Measurements from ENCODE around the gene LIPF.
"Not testable (repeated sequence)": the region's sequence is repeated elsewhere in the genome, so short reads cannot be mapped to it uniquely, and the experiment has no call there.

Gene LIPF, protein sequence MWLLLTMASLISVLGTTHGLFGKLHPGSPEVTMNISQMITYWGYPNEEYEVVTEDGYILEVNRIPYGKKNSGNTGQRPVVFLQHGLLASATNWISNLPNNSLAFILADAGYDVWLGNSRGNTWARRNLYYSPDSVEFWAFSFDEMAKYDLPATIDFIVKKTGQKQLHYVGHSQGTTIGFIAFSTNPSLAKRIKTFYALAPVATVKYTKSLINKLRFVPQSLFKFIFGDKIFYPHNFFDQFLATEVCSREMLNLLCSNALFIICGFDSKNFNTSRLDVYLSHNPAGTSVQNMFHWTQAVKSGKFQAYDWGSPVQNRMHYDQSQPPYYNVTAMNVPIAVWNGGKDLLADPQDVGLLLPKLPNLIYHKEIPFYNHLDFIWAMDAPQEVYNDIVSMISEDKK

DNA sequence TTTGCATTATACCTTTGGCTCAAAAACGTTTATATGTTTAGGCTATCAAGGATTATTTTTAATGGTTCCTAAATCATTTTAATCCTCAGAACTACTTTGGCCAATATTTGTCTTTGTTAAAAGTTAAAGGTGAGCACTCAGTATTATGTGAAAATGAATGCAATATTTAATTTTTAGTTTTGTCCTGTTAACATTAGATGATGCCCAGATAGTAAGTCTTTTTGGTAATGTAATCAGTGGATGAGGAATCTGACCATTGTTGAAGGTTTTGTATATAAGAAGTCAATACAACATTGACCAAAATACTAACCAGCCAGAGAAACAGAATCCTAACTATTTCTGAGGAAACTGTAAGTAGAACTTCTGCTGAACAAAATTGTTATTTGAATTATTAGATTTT is at the start of gene LIPF:
LIPF (plus strand) TSS at position 301 of the 400 bp plus-strand sequence. CDS start 2,856 bp downstream, outside the sequence.
- no peak for DNase-seq (ENCODE audit: low read depth in 2 of 2)

DNA sequence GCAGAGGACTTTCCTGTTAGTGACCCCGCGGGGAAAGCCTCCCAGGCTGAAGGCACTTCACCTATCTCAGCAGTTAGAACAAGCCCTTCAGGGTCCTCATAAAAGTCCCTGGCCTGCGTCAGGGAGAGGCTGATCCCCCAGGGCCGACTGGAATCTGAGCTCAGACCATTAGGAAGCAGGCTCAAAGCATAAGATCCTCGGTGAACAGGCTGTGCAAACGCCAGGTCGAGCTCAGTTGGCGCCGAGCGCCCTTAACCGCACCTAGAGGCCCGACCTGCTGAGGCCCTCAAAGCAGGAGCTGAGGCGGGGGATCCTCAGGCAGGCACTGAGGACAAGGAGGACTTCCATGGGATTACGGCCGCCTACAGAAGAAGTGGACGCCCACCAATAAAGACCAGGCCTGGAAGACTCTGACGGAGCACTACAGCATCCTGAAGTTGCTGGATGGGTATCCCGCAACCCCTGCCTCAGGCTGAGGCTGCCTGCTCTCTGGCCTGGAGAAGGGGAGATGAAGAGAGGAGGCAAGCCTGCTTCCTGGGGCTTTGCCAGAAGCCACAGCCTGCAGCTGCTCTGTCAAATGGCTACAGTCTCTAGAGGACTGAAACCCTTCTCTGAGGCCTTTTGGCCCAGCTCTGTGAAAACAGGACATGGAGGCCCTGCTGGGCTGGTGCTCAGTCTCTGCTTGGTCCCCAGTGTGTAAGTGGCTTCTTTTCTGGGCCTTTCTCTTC is 47.8 kb upstream of the LIPF start:
- DNase-seq (ENCODE audit: low read depth in 2 of 2), result no peak

DNA sequence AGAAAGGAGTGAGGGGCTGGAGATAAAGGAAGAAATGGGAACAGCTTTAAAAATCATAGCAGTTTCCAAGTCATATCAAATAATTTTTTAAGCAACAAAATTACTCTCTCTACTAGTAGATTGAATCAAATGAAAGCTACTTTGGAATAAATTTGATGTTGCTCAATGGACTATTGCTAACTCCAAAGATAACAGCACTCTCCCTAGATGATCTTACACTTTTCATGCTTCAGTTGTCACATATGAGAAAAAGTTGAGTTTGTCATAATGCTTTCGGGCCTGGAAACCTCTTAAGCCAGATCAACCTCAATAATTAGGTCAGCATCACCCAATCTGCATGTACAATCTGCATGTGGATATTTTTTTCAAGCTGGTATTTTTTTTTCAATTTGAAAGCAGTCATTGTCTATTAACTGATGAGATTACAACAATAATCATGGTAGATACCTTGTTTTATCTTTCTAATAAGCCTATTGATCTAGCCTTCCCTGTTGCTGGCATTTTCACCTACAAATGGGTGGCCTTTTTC is 46.4 kb upstream of the LIPF start:
- no peak for DNase-seq (ENCODE audit: low read depth in 2 of 2)

DNA sequence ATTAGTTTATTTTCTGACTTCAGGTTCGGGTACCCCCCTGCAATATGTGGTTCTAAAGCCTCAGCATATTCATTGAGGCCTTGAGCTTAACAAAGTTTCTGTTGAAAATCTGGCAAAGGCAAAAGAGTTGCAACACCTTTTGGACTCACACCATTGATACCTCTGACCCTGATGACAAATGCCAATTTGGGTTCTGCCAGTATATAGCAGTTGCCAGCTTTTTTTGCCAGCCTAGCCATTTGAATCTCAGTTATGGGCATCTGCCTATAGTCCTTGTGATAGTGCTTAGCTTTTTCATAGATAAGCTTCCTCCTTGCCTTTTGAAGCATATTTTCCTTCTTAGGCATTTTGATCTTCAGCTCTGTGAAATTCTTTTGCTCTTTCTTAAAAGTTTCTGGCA is 45.7 kb upstream of the LIPF start:
- DNase-seq (ENCODE audit: low read depth in 2 of 2), result no peak

DNA sequence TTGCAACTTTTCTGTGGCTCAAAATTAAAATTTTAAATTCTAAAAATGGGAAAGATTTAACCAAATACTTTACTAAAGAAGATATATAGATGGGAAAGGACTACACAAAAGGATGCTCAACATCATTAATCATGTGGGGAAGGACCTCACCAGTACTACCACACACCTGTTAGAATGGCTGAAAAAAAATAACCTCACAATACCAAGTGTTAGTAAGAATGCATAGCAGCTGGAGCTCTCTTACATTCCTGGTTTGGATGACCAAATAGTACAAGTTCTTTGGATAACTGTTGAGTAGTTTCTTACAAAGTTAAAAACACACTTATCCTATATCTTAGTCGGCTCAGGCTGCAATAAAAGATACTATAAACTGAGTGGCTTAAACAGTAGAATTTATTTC is 43.8 kb upstream of the LIPF start:
- DNase-seq (ENCODE audit: low read depth in 2 of 2), result no peak

DNA sequence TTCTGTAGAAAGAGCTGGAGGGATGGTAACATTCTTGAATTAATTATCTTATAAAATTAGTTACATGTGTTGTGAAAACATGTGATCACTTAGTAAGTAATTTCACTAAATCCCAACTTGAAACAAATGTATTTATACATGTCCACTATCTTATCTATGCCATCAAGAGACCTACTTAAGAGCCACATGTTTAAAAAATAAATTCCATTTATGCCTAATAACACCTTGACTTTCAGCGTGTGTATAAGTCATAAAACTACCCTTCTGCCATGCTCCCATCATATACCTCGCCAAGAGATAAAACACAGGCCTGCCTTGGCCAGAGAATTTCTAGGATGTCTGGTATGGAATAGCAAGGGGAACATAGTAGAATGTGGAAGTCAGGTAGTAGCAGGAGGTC is 40.4 kb upstream of the LIPF start:
- DNase-seq (ENCODE audit: low read depth in 2 of 2), result no peak

DNA sequence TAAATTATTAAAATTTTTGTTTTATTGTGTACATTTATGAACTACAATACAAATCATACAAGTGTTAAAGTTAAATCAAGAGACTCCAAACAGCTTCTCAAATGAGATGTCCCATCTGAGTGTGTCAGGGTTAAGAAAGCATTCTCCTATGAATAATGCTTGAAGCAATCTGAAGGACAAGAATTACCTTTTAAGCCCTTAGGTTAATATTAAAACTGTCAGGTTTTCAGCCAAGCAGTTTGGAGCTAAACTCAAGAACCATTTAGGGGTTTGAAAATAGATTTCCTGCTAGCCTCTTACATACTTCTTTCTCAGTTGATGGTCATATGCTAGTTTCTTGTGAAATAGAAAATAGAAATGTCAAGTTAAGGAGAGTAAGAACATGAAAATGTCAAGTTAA is 39.4 kb upstream of the LIPF start:
- no peak for DNase-seq (ENCODE audit: low read depth in 2 of 2)

DNA sequence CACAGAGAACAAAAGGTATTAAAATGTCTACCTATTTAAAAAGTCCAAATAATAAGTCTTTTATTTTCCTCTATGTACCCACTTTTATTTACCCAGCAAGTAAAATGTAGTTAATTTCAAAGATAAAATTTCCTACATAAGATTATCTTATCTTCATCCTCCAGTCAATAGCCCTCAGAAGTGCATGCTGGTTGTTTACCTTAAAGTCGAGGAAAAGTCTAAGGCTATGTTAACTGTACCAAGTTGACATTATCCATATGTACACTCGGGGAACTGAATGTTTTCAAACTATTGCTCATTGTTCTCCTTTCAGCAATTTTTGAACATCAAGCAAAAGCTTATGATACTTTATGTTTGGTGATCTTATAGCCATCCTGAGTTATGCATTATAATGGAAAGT is 24.1 kb upstream of the LIPF start:
- no peak for DNase-seq (ENCODE audit: low read depth in 2 of 2)

DNA sequence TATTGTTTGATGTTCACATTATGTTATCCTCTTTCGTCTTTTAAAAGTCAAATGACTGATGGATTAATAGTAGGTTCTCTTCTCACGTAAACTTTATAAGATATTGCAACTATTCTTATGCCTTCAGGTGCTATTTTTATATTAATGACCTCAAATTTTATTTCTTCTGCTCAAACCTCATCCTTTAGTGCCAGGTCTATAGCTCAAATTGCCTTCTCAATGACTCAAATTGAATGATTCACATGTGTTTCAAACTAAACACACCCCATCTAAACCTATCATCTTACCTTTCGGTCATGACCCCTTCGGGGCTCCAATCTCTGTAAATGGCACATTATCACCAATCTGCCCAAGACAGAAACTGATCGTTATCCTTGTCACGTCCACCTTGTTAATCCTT is 22.0 kb upstream of the LIPF start:
- no peak for DNase-seq (ENCODE audit: low read depth in 2 of 2)

DNA sequence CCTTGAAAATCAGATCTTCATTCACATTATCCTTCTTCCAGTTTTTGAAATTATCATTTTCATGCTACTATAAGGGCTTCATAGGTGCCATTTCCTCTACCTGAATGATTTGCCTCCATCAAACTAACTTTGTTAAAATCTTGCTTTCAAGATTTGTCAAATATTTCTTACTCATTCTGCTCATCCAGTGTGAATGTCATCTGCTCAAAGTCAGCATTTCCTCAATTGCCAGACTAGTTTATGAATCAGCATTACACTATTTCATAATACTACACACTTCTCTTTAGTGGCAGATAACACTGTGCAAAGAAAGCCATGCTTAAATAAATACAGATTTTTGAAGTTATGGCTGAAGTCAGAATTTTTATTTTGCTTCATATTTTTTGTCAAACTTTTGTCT is 21.3 kb upstream of the LIPF start:
- no peak for DNase-seq (ENCODE audit: low read depth in 2 of 2)

DNA sequence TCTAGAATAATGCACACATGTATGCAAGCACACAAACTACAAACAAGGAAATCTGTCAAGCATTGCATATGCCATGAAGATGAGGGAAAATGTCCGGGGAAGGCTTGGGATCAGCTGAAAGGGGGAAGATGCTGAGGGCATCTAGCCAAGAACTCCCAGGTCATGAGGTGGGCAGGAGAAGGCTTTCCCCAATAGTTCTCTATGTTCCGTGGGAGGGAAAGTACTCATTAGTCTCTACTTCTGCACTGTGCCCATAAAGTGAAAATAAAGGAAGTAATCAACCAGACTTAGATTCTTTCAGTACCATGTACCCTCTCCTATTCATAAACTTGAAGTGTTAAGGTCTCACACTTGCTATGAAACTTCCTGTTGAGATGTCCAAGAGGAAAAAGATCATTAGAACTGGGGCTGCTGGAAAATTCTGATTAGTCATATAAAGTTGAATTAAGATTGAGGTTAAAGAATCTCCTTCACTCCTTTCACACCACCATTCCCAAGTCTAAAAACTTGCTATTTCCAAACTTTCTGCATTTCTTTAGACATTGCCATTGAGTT is 17.1 kb upstream of the LIPF start:
- no peak for DNase-seq (ENCODE audit: low read depth in 2 of 2)

DNA sequence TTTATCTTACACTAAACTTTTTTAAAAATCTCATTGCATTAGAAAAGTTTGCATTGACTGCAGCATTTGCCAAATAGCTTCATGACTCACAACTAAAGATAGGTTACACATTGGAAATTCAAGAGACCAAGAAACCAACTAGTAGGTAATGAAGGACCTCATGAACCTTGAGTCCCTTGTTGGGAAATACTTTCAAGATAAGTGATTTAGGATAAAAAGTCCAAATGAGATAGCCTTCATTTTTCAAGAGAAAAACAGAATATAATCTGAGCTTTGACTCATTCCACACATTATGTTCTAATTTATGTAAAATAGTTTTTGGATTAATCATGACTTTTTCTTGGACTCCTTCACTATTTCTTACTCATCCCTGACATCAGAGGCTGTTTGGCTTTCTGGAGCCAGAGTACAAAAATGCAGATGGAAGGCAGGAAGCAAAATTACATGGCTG is 13.1 kb upstream of the LIPF start:
- no peak for DNase-seq (ENCODE audit: low read depth in 2 of 2)

DNA sequence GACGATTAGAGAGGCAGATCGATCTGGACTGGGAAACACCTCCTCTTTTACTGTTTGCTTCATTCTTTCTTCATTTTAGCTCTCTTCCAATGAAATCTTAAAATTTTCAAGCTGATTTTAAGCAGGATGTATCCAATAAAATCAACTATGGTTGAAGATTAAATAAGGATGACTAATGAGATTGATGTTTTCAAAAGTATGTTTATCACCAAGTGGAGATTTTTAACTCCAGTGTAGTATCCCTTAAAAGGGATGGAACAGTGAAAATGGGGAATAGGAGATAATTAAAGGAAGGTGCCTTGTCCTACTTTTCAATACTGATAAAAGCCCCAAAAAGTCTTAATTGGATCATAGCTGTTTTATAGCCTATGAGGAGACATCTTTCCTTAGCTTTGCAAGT is 11.6 kb upstream of the LIPF start:
- DNase-seq (ENCODE audit: low read depth in 2 of 2), result no peak

DNA sequence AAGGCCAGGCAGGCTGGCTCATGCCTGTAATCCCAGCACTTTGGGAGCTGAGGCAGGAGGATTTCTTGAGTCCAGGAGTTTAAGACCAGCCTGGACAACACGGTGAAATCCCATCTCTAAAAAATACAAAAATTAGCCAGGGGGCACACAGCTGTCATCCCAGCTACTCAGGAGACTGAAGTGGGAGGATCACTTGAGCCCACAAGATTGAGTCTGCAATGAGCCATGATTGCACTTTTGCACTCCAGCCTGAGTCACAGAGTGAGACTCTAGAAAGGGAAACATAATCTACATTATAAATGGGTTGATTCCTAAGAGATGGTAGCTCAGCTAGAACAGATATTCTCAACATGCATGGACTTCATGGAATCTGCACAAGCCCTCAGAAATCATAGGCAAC is 6.3 kb upstream of the LIPF start:
- no peak for DNase-seq (ENCODE audit: low read depth in 2 of 2)

DNA sequence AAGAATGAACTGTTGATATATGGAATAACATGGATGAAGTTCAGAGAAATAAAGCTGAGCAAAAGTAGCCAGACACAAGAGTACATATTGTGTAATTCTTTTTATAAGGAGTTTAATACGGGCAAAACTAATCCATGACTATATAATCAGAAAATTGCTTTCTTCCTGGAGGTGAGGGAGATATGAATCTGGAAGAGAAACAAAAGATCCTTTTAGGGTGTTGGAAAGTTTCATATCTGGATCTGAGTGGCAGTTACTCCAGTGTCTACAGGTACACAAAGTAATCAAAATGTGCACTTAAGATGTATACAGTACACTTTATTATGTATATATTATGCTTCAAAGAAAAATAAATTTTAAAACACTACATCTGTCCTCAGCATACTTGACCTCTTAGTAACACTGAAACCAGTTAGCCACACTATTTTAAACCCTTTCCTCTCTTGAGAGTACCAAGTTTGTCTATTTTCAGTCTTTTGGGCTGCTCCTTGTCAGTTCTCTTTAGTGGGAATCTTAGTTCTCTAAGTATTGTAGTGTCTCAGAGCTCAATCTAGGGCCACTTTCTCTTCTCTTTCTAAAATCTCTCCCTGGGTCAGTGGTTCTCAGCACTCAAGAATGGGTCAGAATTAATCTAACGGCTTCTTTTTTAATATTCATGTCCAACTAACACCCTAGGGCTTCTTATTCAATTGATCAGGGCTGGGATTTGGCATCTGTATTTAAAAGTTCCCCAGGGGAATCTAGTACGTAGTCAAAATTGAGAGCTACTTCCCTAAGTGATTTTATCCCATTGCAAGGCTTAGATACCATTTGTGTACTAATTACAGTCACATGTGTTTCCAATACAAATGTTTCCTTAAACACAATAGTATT is 4.3 kb upstream of the LIPF start:
- no peak for DNase-seq (ENCODE audit: low read depth in 2 of 2)

DNA sequence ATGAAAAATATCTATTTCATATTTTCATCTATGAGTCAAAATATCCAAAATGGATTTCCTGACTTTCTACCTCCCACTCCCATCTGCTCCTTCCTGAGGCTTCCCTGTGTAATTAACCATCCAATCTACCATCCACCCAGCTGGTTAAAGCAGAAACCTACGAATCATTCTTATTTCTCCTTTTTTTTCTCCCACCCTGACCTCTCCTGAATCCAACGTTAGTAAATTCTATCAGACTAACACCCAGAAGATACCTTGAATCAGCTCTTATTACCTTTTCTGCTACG is 3.7 kb upstream of the LIPF start:
- DNase-seq (ENCODE audit: low read depth in 2 of 2), result no peak

DNA sequence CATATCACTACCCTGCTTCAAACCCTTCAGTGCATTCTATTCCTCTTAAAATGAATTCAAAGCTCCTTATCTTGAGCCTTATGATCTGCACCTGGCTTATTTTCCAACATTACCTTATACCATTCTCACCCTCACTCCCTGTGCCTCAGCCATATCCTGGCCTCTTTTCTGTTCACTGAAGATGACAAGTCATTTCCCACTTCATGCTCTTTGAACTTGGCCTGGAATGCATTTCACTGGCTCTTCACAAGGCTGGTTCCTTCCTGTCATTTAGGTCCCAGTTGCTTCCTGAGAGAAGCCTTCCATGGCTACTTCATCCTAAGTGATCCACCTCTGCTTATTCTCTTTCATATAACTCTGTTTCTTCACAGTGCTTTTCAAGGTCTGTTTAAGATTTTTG is 3.2 kb upstream of the LIPF start:
- DNase-seq (ENCODE audit: low read depth in 2 of 2), result no peak

DNA sequence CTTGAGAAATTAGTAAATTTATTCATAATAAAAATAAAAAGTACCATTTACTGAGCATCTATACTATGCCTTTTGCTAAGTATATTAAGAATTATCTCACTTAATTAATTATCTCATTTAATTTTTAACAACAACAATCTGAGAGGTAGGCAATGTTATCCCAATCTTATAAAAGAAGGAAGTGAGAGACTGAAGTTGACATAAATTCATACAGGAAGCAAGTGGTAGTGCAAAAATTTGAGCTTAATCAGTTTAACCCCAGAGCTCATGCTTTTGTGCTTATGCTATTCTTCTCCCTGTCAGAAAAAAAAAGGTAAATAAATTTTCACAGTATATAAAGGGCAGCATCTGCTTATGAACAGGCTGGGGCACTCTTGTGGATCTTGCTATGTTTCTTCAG is 2.7 kb upstream of the LIPF start:
- no peak for DNase-seq (ENCODE audit: low read depth in 2 of 2)

DNA sequence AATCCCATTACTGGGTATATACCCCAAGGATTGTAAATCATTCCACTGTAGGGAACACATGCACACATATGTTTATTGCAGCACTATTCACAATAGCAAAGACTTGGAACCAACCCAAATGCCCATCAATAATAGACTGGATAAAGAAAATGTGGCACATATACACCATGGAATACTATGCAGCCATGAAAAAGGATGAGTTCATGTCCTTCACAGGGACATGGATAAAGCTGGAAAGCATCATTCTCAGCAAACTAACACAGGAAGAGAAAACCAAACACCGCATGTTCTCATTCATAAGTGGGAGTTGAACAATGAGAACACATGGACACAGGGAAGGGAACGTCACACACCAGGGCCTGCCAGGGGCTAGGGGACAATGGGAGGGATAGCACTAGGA is 1.1 kb upstream of the LIPF start:
- not testable (repeated sequence) for DNase-seq (ENCODE audit: low read depth in 2 of 2)

DNA sequence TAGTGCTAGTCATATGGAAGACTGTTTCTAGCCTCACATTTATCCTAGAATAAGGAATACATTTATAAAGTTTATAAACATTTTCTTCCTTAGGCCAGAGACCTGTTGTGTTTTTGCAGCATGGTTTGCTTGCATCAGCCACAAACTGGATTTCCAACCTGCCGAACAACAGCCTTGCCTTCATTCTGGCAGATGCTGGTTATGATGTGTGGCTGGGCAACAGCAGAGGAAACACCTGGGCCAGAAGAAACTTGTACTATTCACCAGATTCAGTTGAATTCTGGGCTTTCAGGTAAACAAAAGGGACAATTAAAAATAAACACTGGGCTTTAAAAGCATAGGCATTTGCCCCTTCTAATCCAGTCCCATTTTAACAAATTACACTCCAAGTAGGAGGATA is 4.2 kb downstream of the LIPF start:
- DNase-seq (ENCODE audit: low read depth in 2 of 2), result no peak

DNA sequence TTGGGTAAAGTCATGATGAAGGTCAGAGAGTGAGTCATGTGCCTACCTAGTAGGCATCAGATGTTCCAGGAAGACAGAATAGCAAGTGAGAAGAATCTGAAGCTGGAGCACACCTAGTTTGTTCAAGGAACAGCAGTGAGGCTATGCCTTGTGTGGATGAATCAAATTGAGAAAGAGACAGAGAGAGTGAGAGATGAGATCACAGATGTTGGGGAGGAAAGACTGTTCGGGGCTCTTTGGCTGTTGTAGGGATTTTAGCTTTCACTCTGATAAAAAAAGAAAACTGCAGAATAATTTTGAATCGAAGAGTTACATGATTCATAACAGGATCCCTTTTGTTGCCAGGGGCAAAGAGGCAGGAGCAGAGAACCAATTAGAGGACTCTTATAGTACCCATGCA is 6.3 kb downstream of the LIPF start:
- peak in 1 of 2 donors; percentile 6 for DNase-seq (ENCODE audit: low read depth in 2 of 2)

DNA sequence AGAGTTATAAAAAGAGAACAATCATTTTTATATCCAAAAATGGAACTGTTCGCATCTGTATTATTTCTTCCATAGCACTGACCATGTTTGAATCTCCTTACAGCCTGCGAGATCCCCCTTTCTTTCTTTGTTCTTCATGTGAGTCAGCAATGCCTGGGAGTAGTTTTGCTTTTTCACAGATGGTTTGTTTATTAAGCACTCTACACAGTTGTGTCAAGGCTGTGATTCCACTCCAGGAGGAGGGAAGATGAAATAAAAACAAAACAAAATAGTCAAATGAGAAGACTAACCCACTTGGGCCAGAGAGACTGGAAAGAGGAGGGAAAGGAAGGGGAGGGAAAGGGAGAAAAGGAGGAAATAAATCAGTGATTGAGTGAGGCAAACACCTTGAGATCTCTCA is 7.8 kb downstream of the LIPF start:
- no peak for DNase-seq (ENCODE audit: low read depth in 2 of 2)

Data from stimulated activated CD4-positive, alpha-beta T cell treated with anti-CD3 and anti-CD28 coated beads, Interleukin-4, amount 100 ng/mL, for 48 hours (primary cell).